GM21360 (cell line): ENCODE results near the gene EIF4G3.
"Not testable (repeated sequence)": the region's sequence is repeated elsewhere in the genome, so short reads cannot be mapped to it uniquely, and the experiment has no call there.

Experiments
- ATAC-seq: cut with Tn5 transposase; IDR thresholded peaks from one replicate; pipeline ENCODE4 v1.9.1; 2021; ENCODE audit warnings: mild to moderate bottlenecking, moderate library complexity; ENCODE audit not compliant: unreplicated experiment

The EIF4G3 gene

GRCh38 chr1:21153388-21153787 lies 23.3 kb downstream of the EIF4G3 start:
- ATAC-seq, result no peak

- no peak for ATAC-seq
Observed at GRCh38 chr1:21152423-21153100, 24.1 kb downstream of the EIF4G3 start.

GRCh38 chr1:21149855-21150432 lies 26.8 kb downstream of the EIF4G3 start:
- no peak for ATAC-seq

- ATAC-seq, result no peak
Observed at GRCh38 chr1:21149430-21149854, 27.3 kb downstream of the EIF4G3 start.

GRCh38 chr1:21143752-21144151 lies 32.9 kb downstream of the EIF4G3 start:
- ATAC-seq, result no peak

- ATAC-seq, result no peak
Observed at GRCh38 chr1:21143138-21143537, 33.6 kb downstream of the EIF4G3 start.

GRCh38 chr1:21141030-21141429 lies 35.7 kb downstream of the EIF4G3 start:
- no peak for ATAC-seq

GRCh38 chr1:21139601-21140000 lies 37.1 kb downstream of the EIF4G3 start:
- ATAC-seq, result no peak

GRCh38 chr1:21136344-21136743 lies 40.4 kb downstream of the EIF4G3 start:
- not testable (repeated sequence) for ATAC-seq

GRCh38 chr1:21131200-21131599 lies 45.5 kb downstream of the EIF4G3 start:
- ATAC-seq, result no peak

- ATAC-seq, result no peak
Observed at GRCh38 chr1:21129407-21129806, 47.3 kb downstream of the EIF4G3 start.

- no peak for ATAC-seq
Observed at GRCh38 chr1:21126324-21126723, 50.4 kb downstream of the EIF4G3 start.

- no peak for ATAC-seq
Observed at GRCh38 chr1:21124846-21125245, 51.9 kb downstream of the EIF4G3 start.

GRCh38 chr1:21123287-21123948 lies 53.3 kb downstream of the EIF4G3 start:
- ATAC-seq, result no peak

- ATAC-seq, result no peak
Observed at GRCh38 chr1:21121764-21122471, 54.8 kb downstream of the EIF4G3 start.

- ATAC-seq, result no peak
Observed at GRCh38 chr1:21118167-21118566, 58.5 kb downstream of the EIF4G3 start.

GRCh38 chr1:21117597-21118001 lies 59.1 kb downstream of the EIF4G3 start:
- no peak for ATAC-seq

GRCh38 chr1:21117159-21117558 lies 59.5 kb downstream of the EIF4G3 start:
- no peak for ATAC-seq

- ATAC-seq, result no peak
Observed at GRCh38 chr1:21115098-21115760, 61.5 kb downstream of the EIF4G3 start.

GRCh38 chr1:21114431-21114830 lies 62.3 kb downstream of the EIF4G3 start:
- no peak for ATAC-seq

- no peak for ATAC-seq
Observed at GRCh38 chr1:21110163-21110562, 66.5 kb downstream of the EIF4G3 start.
